RWPE1 (cell line): ENCODE measurements around the gene UVSSA.
"Not testable (repeated sequence)": the region's sequence is repeated elsewhere in the genome, so short reads cannot be mapped to it uniquely, and the experiment has no call there.

Experiments
- CTCF ChIA-PET: fragments of 350-600 bp; sonication (Branson Sonifier 250); formaldehyde crosslinking; extraction: SDS; loops from one replicate; lab custom pipeline; 2021; lab: Yijun Ruan, JAX
- POLR2A ChIA-PET: fragments of 400-600 bp; formaldehyde crosslinking; extraction: SDS; loops from one replicate; lab custom pipeline; 2020; ENCODE audit warnings: antibody characterized with exemption; ENCODE audit not compliant: low non-redundant PET; lab: Yijun Ruan, JAX
- DNase-seq: peaks from one replicate; pipeline ENCODE4 v3.0.0; 2012; ENCODE audit warnings: low spot score
- H3K27ac ChIP-seq: fragments of 450-650 bp; 2 replicates; pipeline ENCODE4 v1.5.1; 2017
- TF ChIP-seq, protein P1 (sequence below): fragments of 450-650 bp; conservative IDR thresholded peaks from 2 replicates; pipeline ENCODE4 v1.5.1; 2017; ENCODE audit warnings: low read depth, mild to moderate bottlenecking

The UVSSA gene

DNA sequence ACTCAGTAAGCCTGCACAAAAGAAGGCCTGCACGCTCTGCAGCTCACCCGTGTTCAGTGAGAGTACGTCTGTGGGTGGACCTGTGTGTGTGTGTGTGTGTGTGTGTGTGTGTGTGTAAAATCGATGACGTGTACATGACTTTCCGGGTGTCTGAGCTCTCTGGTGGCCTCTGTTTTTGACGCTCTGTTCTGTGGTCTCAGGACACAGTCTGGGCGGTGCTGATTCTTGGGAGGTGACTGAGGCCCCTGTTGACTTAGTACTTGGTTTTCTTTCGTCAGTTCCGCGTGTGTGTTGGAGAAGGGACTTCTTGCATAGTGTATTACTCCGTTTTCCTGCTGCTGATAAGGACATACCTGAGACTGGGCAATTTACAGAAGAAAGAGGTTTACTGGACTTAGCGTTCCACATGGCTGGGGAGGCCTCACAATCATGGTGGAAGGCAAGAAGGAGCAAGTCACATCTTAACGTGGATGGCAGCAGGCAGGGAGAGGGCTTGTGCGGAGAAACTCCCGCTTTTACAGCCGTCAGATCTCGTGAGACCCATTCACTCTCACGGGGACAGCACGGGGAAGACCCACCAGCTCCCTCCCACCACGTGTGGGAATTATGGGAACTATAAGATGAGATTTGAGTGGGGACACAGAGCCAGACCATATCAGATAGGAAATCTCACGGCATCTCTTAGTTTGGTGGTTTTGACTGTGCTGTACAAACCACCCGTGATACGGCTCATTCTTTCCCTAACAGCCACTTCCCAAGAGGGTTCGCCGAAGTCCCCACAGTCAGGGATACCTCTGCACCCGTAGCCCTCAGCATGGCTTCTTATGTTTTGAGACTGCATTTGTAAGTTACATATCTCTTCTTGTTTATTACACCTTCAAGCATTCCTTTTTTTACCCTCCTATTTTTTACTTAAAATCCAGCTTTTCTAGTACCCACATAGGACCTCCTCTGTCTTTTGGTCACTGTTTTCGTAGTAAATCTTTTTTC lies 24.5 kb downstream of the UVSSA start:
- H3K27ac ChIP-seq: no peak overlapping the region
- POLR2A ChIA-PET: no interaction called here
- TF ChIP-seq, protein P1, sequence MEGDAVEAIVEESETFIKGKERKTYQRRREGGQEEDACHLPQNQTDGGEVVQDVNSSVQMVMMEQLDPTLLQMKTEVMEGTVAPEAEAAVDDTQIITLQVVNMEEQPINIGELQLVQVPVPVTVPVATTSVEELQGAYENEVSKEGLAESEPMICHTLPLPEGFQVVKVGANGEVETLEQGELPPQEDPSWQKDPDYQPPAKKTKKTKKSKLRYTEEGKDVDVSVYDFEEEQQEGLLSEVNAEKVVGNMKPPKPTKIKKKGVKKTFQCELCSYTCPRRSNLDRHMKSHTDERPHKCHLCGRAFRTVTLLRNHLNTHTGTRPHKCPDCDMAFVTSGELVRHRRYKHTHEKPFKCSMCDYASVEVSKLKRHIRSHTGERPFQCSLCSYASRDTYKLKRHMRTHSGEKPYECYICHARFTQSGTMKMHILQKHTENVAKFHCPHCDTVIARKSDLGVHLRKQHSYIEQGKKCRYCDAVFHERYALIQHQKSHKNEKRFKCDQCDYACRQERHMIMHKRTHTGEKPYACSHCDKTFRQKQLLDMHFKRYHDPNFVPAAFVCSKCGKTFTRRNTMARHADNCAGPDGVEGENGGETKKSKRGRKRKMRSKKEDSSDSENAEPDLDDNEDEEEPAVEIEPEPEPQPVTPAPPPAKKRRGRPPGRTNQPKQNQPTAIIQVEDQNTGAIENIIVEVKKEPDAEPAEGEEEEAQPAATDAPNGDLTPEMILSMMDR: no peak
- no peak for DNase-seq
- CTCF ChIA-PET: no interaction called here

DNA sequence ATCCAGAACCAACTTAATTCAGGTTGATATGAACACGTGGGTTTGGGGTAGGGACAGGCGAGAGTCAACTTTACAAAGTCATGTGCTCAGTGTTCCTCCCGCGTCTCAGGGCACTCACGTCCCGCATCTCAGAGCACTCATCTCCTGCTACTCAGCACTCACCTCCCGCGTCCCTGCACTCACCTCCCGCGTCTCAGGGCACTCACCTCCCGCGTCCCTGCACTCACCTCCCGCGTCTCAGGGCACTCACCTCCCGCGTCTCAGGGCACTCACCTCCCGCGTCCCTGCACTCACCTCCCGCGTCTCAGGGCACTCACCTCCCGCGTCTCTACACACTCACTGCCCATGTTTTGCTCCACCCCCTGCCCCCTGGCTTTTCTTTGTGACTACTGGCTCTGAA lies 25.6 kb downstream of the UVSSA start:
- CTCF ChIA-PET: interaction anchor here (0.7 kb wide), 1 partner anchor 16 kb away, joined by 4 read pairs; no protein-coding TSS in a partner anchor
- POLR2A ChIA-PET, DNase-seq, H3K27ac ChIP-seq: not testable (repeated sequence)

DNA sequence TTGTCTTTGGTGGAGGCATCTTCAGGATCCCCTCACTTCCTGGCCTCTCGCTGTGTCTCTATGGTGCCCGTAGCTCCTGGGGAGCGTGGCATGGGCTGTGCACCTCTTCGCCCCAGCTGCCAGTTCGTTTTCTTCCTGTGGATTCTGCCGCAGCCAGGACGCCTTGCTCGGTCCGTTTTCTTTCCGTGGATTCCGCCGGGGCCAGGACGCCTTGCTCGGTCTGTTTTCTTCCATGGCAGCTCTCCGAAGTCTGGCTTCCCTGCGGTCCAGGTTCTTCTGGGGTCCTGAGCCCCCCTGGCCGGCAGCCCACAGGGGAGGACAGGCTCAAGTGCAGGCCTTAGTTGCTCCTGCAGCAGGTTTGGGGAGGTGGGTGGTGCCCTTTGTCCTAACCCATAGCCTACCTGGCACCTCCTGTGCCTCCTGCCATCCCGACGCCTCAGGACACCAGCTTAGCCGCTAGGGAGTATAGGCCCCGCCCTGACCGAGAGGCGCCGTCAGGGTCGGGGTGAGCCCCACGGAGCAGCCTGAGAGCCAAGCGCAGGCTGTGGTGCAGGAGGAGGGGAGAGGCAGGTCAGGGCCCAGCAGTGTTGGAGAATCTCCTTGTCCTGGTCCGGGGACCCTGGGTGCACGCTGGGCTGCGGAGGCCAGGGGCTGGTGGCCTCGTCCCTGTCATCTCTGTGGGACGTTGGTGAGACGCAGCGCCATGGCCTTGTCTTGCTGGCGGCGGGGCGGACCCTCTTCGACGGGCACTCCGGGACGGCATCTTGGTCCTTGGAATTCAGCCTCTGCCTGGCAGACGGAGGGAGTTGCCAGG lies 27.1 kb downstream of the UVSSA start:
- POLR2A ChIA-PET: no interaction called here
- H3K27ac ChIP-seq: no peak overlapping the region
- DNase-seq: no peak
- CTCF ChIA-PET: no interaction called here
- TF ChIP-seq, protein P1: no peak

DNA sequence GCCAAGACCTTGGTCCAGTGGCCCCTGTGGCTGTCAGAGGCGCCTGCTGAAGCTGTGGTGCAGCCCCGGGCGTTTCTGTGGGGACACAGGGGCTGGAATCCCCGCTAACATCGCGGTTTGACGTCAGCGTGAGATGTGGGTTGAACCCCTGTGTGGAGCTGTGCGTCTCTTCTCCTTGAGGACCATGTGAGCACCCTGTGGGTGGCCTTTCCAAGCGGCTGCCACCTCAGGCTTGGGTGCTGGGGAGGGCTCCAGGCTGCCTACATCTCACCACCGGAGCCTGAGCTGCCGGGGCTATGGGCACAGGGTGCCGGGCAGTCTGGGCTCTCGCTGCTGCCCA lies 27.7 kb downstream of the UVSSA start:
- POLR2A ChIA-PET: no interaction called here
- H3K27ac ChIP-seq: no peak overlapping the region
- DNase-seq: no peak
- TF ChIP-seq, protein P1: no peak
- CTCF ChIA-PET: interaction anchor here (0.7 kb wide), 1 partner anchor 18 kb away, joined by 4 read pairs; no protein-coding TSS in a partner anchor

DNA sequence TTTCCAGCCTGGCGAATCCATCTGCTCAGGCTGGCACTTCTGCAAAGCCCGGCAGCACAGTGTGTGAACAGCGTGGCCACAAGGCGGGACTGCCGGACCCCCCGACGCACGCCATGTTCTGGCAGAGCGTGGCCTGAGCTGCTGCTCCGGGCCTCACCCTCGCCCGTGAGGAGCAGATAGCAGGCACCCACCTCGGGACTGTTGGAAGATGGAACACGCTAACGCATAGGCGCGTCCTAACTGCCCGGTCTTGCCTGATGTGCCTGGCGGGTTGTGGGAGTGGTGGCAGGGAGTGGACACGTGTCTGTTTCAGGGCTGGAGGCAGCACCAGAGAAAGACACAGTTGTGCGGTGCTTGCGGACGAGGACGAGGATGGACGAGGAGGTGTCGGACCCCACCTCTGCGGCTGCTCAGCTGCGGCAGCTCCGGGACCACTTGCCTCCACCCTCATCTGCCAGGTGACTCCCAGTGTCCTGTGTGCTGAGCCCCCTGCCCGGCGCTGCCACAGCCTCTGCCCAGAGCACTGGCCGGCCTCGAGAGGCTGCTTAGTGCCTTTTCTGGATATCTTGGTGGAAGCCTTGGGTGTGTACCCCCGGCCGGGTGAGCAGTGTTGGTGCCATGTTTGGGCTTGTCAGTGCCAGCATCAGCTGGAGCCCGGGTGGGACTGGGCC lies 28.2 kb downstream of the UVSSA start:
- DNase-seq: no peak
- TF ChIP-seq, protein P1: no peak
- no peak overlapping the region for H3K27ac ChIP-seq
- CTCF ChIA-PET: interaction anchor here (0.7 kb wide), 1 partner anchor 19 kb away, joined by 4 read pairs; no protein-coding TSS in a partner anchor
- POLR2A ChIA-PET: no interaction called here

DNA sequence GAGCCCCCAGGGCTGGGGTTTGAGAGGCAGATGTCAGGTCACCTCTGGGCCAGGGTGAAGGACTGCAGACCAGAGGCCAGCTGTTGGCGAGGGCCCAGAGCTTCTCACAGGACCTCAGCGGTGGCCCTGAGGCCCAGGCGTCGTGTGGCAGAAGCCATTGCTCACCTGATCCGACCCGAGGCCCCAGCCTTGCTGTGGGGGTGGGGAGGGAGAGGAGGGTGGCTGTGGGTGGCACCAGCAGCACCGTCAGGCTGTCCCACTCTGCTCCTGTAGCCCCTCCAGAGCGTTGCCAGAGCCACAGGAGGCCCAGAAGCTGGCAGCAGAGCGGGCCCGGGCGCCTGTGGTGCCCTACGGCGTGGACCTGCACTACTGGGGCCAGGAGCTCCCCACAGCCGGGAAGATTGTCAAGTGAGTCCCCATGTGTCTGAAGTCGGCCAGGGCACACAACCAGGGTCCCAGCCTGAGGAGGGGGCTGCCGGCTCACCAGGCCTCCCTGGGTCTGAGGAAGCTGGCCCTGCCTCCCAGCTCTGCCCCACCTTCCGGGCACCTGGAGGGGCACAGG lies 28.8 kb downstream of the UVSSA start:
- no peak overlapping the region for H3K27ac ChIP-seq
- CTCF ChIA-PET: interaction anchor here (0.7 kb wide), 1 partner anchor 604 kb away, joined by 5 read pairs; no protein-coding TSS in a partner anchor
- POLR2A ChIA-PET: no interaction called here
- TF ChIP-seq, protein P1: no peak
- no peak for DNase-seq
